ENCODE measurements around the gene AURKAIP1.

DNA sequence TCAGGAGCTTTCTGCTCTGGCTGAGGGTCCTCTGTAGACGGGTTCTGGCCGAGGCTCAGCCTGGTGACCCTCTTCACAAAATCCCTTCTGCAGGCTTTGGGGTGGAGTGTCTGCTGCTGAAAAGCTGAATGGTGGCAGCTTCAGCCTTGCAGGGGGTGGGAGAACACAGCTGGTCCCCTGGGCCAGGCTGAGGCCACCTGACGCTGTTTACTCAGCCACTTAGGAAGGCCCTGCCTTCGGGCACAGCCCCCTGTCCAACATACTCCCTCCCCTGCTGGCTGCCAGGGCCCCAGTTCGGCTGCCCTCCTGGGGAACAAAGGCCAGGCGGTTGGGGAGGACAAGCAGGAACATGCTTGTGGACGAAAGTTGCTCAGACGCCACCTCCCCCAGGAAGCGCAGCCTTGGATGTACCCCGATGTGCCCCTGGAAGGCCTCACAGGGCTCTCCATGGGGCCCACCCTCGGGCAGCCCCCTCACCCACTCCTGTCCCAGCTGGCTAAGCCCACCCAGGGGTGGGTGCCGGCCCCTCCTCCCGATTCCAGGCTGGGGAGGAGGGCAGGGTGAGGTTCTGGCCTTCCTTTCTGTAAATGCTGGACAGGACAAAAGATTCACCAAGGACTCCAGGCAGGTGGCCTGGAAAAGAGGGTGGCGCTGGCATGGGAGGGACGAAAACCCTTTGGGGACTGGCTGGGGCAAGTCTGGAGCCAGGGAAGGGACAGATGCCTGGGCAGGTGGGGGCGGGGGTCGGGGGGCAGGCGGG, 46.3 kb upstream of the AURKAIP1 start, which contains the start of gene ANKRD65:
- TF ChIP-seq GATA2 (IDR thresholded peaks at IDR 0.05; ENCODE audit: low read depth, low read length) (no peak), GATA3 (IDR thresholded peaks at IDR 0.05; ENCODE audit: low read depth, low read length) (no peak)

Measured in SH-SY5Y (cell line).